LNCAP (cell line): ENCODE data around the gene NUP54.

ENCODE experiments used
- CTCF ChIP-seq: fragments of 450-650 bp; IDR thresholded peaks from 2 replicates; pipeline ENCODE4 v1.5.1; 2017; ENCODE audit warnings: mild to moderate bottlenecking

NUP54 gene

GRCh38 chr4:76144546-76144945, 3.7 kb downstream of the NUP54 start:
- TF ChIP-seq CTCF: no peak

GRCh38 chr4:76141241-76141640, 7.0 kb downstream of the NUP54 start:
- no peak for TF ChIP-seq CTCF

- TF ChIP-seq CTCF: no peak
Observed at GRCh38 chr4:76127754-76128153, 20.4 kb downstream of the NUP54 start.

GRCh38 chr4:76125816-76126215, 22.4 kb downstream of the NUP54 start:
- no peak for TF ChIP-seq CTCF

- no peak for TF ChIP-seq CTCF
Observed at GRCh38 chr4:76120199-76120598, 28.0 kb downstream of the NUP54 start.

GRCh38 chr4:76117536-76117935, 30.7 kb downstream of the NUP54 start:
- TF ChIP-seq CTCF: no peak

GRCh38 chr4:76116821-76117220, 31.4 kb downstream of the NUP54 start:
- TF ChIP-seq CTCF: no peak

GRCh38 chr4:76108467-76109181, 39.6 kb downstream of the NUP54 start:
- no peak for TF ChIP-seq CTCF
